Measurements from ENCODE around the gene ACAA1. TPM values are rescaled to one million over a fixed set of nuclear protein-coding genes. Genes with fewer than 3 reads are reported as not detected.

Gene ACAA1
- total RNA-seq, 1 donor from 2014 or later = 62.0 TPM

DNA sequence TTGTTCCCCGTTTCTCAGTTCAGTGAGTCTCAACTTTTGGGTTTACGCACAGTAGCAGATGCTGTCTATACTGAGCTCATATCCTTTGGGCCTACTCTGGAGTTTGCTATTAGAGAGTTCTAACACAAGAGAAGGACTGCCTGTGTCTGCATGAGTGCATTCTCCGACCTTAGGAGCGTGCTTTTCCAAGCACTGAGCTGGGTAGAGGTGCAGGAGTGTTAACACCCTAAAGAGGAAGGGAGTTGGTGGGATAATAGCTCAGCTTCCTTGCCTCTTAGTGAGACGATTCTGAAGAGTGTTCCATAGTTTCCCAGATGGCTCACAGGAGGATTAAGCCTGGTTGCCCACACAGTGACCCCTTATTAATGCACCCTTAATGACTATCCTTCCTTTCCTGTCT, 21.5 kb upstream of the ACAA1 start:
- Mint-ChIP-seq H3K36me3 (ENCODE audit: unreplicated experiment) (no peaks in the 10 kb centered on the region), H3K4me3 (ENCODE audit: unreplicated experiment) (no peak overlapping the region), H3K27ac (ENCODE audit: unreplicated experiment) (no peak overlapping the region), H3K9me3 (ENCODE audit: unreplicated experiment) (no peaks in the 10 kb centered on the region), H3K27me3 (ENCODE audit: unreplicated experiment) (no peaks in the 10 kb centered on the region), H3K4me1 (ENCODE audit: unreplicated experiment) (no peaks in the 10 kb centered on the region)
- TF ChIP-seq, protein P1, sequence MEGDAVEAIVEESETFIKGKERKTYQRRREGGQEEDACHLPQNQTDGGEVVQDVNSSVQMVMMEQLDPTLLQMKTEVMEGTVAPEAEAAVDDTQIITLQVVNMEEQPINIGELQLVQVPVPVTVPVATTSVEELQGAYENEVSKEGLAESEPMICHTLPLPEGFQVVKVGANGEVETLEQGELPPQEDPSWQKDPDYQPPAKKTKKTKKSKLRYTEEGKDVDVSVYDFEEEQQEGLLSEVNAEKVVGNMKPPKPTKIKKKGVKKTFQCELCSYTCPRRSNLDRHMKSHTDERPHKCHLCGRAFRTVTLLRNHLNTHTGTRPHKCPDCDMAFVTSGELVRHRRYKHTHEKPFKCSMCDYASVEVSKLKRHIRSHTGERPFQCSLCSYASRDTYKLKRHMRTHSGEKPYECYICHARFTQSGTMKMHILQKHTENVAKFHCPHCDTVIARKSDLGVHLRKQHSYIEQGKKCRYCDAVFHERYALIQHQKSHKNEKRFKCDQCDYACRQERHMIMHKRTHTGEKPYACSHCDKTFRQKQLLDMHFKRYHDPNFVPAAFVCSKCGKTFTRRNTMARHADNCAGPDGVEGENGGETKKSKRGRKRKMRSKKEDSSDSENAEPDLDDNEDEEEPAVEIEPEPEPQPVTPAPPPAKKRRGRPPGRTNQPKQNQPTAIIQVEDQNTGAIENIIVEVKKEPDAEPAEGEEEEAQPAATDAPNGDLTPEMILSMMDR (IDR thresholded peaks at IDR 0.05) = no peak
- DNase-seq (ENCODE audit: extremely low spot score, unreplicated experiment) = no peak

DNA sequence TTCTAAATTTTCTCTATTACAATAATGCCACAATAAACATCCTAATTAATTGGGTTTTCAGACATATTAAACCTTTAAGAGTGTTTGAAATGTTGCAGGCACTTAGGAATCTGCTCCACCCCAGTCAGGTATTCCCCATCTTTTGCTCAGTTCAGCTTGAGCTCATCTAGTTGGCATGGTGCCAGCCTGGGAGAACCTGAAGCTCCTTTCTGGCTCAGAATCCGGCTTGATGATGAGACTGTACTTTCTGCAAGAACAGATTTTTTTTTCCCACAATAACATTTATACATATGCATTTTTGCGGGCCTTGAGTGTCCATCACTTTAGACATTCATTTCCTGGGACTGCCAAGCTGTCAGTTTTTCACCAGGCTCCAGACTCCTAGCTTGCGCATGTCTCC, 20.7 kb upstream of the ACAA1 start:
- no peaks in the 10 kb centered on the region for H3K9me3 Mint-ChIP-seq (ENCODE audit: unreplicated experiment)
- no peak overlapping the region for H3K4me3 Mint-ChIP-seq (ENCODE audit: unreplicated experiment)
- DNase-seq (ENCODE audit: extremely low spot score, unreplicated experiment) = no peak
- TF ChIP-seq, protein P1 (IDR thresholded peaks at IDR 0.05) = no peak
- no peaks in the 10 kb centered on the region for H3K4me1 Mint-ChIP-seq (ENCODE audit: unreplicated experiment)
- H3K36me3 Mint-ChIP-seq (ENCODE audit: unreplicated experiment) = no peaks in the 10 kb centered on the region
- no peak overlapping the region for H3K27ac Mint-ChIP-seq (ENCODE audit: unreplicated experiment)
- H3K27me3 Mint-ChIP-seq (ENCODE audit: unreplicated experiment) = no peaks in the 10 kb centered on the region

DNA sequence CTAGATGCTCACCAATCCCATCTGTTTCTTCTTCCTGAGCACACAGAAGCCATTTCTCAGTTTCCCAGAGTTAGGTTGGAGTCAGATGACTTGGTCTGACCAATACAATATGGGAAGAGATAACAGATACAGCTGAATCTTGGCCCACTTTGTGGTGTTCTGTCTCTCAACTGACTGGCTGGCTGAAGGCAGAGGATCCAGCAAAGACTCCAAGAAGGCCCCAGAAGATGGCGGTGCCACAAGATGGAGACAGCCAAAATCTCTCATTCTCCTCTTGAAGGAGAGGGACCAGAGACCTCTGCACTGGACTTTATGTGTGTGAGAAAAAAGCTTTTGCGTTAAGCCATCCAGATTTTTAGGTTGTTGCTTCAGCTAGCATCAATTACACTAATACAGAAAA, 20.2 kb upstream of the ACAA1 start:
- Mint-ChIP-seq H3K4me1 (ENCODE audit: unreplicated experiment) (no peaks in the 10 kb centered on the region), H3K36me3 (ENCODE audit: unreplicated experiment) (no peaks in the 10 kb centered on the region), H3K27me3 (ENCODE audit: unreplicated experiment) (no peaks in the 10 kb centered on the region), H3K9me3 (ENCODE audit: unreplicated experiment) (no peaks in the 10 kb centered on the region), H3K27ac (ENCODE audit: unreplicated experiment) (no peak overlapping the region), H3K4me3 (ENCODE audit: unreplicated experiment) (no peak overlapping the region)
- DNase-seq (ENCODE audit: extremely low spot score, unreplicated experiment) = no peak
- TF ChIP-seq, protein P1 (IDR thresholded peaks at IDR 0.05) = no peak

DNA sequence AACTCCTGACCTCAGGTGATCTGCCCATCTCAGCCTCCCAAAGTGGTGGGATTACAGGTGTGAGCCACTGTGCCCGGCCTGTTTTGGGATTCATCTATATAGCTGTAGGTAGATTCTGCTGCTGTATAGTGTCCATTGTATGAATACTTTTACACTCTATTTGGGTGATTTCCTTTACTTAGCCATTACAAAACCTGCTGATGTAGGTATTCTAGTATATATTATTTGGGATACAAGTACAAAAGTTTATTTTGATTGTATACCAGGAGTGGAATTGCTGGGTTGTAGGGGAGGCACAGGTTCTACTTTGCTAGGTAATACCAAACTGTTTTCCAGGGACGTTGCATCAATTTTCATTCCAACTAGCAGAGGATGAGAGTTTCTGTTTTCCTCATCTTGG, 18.9 kb upstream of the ACAA1 start:
- TF ChIP-seq, protein P1 (IDR thresholded peaks at IDR 0.05) = no peak
- no peak for DNase-seq (ENCODE audit: extremely low spot score, unreplicated experiment)
- no peaks in the 10 kb centered on the region for H3K9me3 Mint-ChIP-seq (ENCODE audit: unreplicated experiment)
- no peaks in the 10 kb centered on the region for H3K27me3 Mint-ChIP-seq (ENCODE audit: unreplicated experiment)
- no peak overlapping the region for H3K4me3 Mint-ChIP-seq (ENCODE audit: unreplicated experiment)
- H3K36me3 Mint-ChIP-seq (ENCODE audit: unreplicated experiment) = no peaks in the 10 kb centered on the region
- H3K27ac Mint-ChIP-seq (ENCODE audit: unreplicated experiment) = no peak overlapping the region
- no peaks in the 10 kb centered on the region for H3K4me1 Mint-ChIP-seq (ENCODE audit: unreplicated experiment)

DNA sequence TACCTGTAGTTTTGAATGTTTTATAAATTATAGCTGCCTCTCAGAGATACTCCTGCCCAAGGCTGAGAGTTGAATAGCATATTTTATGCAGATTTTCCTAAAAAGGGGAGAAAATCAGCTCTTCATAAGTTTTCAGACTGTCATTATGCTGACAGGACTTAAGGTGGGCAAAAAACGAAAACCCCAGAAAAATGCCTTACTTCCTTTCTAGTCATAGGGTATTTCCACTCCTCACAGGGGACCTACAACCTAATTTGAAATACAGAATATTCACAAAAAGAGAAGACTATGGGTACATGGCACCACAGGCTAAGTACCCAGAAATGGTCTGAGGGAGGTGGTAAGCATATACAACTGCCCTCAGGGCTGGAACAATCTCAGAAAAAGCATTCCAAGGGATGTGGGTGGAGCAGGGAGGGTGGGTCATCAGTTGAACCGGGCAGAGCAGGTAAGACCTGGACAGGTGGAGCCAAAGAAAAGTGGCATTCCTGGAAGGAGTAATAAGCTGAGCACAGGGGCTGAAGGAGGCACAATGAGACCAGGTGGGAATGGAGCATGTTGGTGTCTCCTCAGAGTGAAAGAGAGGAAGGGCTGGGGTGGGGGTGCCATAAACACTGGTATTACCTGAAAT, 17.8 kb upstream of the ACAA1 start:
- TF ChIP-seq, protein P1 (IDR thresholded peaks at IDR 0.05) = no peak
- H3K27ac Mint-ChIP-seq (ENCODE audit: unreplicated experiment) = no peak overlapping the region
- H3K9me3 Mint-ChIP-seq (ENCODE audit: unreplicated experiment) = no peaks in the 10 kb centered on the region
- DNase-seq (ENCODE audit: extremely low spot score, unreplicated experiment) = no peak
- H3K36me3 Mint-ChIP-seq (ENCODE audit: unreplicated experiment) = no peaks in the 10 kb centered on the region
- H3K4me1 Mint-ChIP-seq (ENCODE audit: unreplicated experiment) = no peaks in the 10 kb centered on the region
- no peak overlapping the region for H3K4me3 Mint-ChIP-seq (ENCODE audit: unreplicated experiment)
- H3K27me3 Mint-ChIP-seq (ENCODE audit: unreplicated experiment) = no peaks in the 10 kb centered on the region

Measured in osteocyte (in vitro differentiated cells).